GM21423 (cell line): ENCODE measurements around the gene DEGS2.
"Not testable (repeated sequence)": the region's sequence is repeated elsewhere in the genome, so short reads cannot be mapped to it uniquely, and the experiment has no call there.

Experiments
- ATAC-seq: cut with Tn5 transposase; IDR thresholded peaks from one replicate; pipeline ENCODE4 v1.9.1; 2021; ENCODE audit warnings: mild to moderate bottlenecking, moderate library complexity; ENCODE audit not compliant: unreplicated experiment

The DEGS2 gene

GRCh38 chr14:100159094-100159864, at the start of gene DEGS2:
DEGS2 (minus strand) TSS chr14:100159645; CDS start chr14:100159587, 58 bp downstream.
- peak; percentile 54 for ATAC-seq

GRCh38 chr14:100208136-100208535, 48.7 kb upstream of the DEGS2 start:
- ATAC-seq = not testable (repeated sequence)

GRCh38 chr14:100207588-100207987, 48.1 kb upstream of the DEGS2 start:
- ATAC-seq = not testable (repeated sequence)

GRCh38 chr14:100204835-100205167, 45.4 kb upstream of the DEGS2 start:
- not testable (repeated sequence) for ATAC-seq

- ATAC-seq = no peak
These were observed 44.8 kb upstream of the DEGS2 start for GRCh38 chr14:100203962-100204834.

GRCh38 chr14:100203146-100203545, 43.7 kb upstream of the DEGS2 start:
- no peak for ATAC-seq

- ATAC-seq = no peak
These were observed 43.3 kb upstream of the DEGS2 start for GRCh38 chr14:100202712-100203111.

GRCh38 chr14:100201701-100202100, 42.3 kb upstream of the DEGS2 start:
- no peak for ATAC-seq

GRCh38 chr14:100200311-100200710, 40.9 kb upstream of the DEGS2 start:
- no peak for ATAC-seq

GRCh38 chr14:100199240-100199860, 39.9 kb upstream of the DEGS2 start:
- no peak for ATAC-seq

- ATAC-seq = no peak
These were observed 34.2 kb upstream of the DEGS2 start for GRCh38 chr14:100193417-100194357.

- ATAC-seq = peak; percentile 99
These were observed 33.4 kb upstream of the DEGS2 start for GRCh38 chr14:100192672-100193416.

GRCh38 chr14:100192250-100192671, 32.8 kb upstream of the DEGS2 start:
- ATAC-seq = no peak

- ATAC-seq = no peak
These were observed 32.3 kb upstream of the DEGS2 start for GRCh38 chr14:100191584-100192249.

GRCh38 chr14:100190126-100190525, 30.7 kb upstream of the DEGS2 start:
- ATAC-seq = no peak

GRCh38 chr14:100188392-100189030, 29.1 kb upstream of the DEGS2 start:
- ATAC-seq = no peak

GRCh38 chr14:100187247-100187833, 27.9 kb upstream of the DEGS2 start:
- ATAC-seq = no peak

GRCh38 chr14:100181876-100182551, 22.6 kb upstream of the DEGS2 start:
- not testable (repeated sequence) for ATAC-seq
